ENCODE results near the gene EREG. TPM values are rescaled to one million over a fixed set of nuclear protein-coding genes. Genes with fewer than 3 reads are reported as not detected.

Gene EREG
- total RNA-seq, 1 donor from 2014 or later, result 0.30 TPM

- H3K4me3 Mint-ChIP-seq (ENCODE audit: unreplicated experiment), result no peak overlapping the region
- H3K27me3 ChIP-seq (ENCODE audit: insufficient read depth, low read length), result no peaks in the 10 kb centered on the region
- TF ChIP-seq CTCF (IDR thresholded peaks at IDR 0.05; ENCODE audit: insufficient read depth, low read depth, low read length) (no peak), EZH2 (IDR thresholded peaks at IDR 0.05; ENCODE audit: insufficient read depth, low read length) (no peak)
Measured at GRCh38 chr4:74437866-74438265, 72.9 kb downstream of the EREG start.

More at GRCh38 chr4:74437866-74438265, 72.9 kb downstream of the EREG start:
- H3K79me2 ChIP-seq (ENCODE audit: insufficient read depth, low read length), result no peaks in the 10 kb centered on the region
- no peaks in the 10 kb centered on the region for H3K4me1 ChIP-seq (ENCODE audit: insufficient read depth, low read length)
- Mint-ChIP-seq H3K36me3 (ENCODE audit: low read depth, unreplicated experiment) (no peaks in the 10 kb centered on the region), H3K27ac (ENCODE audit: unreplicated experiment) (no peak overlapping the region), H3K4me1 (ENCODE audit: low read depth, unreplicated experiment) (no peaks in the 10 kb centered on the region), H3K27me3 (ENCODE audit: low read depth, unreplicated experiment) (no peaks in the 10 kb centered on the region), H3K9me3 (ENCODE audit: unreplicated experiment) (no peaks in the 10 kb centered on the region)
- no peak overlapping the region for H3K27ac ChIP-seq (ENCODE audit: low read depth, low read length)
- H3K36me3 ChIP-seq (ENCODE audit: insufficient read depth, low read length), result no peaks in the 10 kb centered on the region
- no peak overlapping the region for H3K4me2 ChIP-seq (ENCODE audit: low read length)
- H2AFZ ChIP-seq (ENCODE audit: low read depth, low read length), result no peak overlapping the region
- DNase-seq (ENCODE audit: low read depth), result no peak
- no peak overlapping the region for H3K4me3 ChIP-seq (ENCODE audit: insufficient read depth, low read depth, low read length)
- H3K9ac ChIP-seq (ENCODE audit: low read length), result no peak overlapping the region
- no peaks in the 10 kb centered on the region for H3K9me3 ChIP-seq (ENCODE audit: insufficient read depth, low read depth, low read length)
- FAIRE-seq, result no peak
- H4K20me1 ChIP-seq (ENCODE audit: insufficient read depth, low read length), result no peaks in the 10 kb centered on the region

Other genes starting within 250 kb of the EREG start
- gene MTHFD2L, start 207.0 kb upstream of the EREG start, total RNA-seq, result 10.6 and 12.4 TPM in 2 replicates
- gene EPGN, start 56.7 kb upstream of the EREG start, total RNA-seq, result 0.54 and 0.77 TPM in 2 replicates
- 0.79 and 1.5 TPM in 2 replicates for gene AREG, start 80.0 kb downstream of the EREG start, total RNA-seq

Measured in astrocyte (in vitro differentiated cells and primary cell).